Activated naive CD8-positive, alpha-beta T cell treated with anti-CD3 and anti-CD28 coated beads, Interleukin-2, amount 50 U/mL, for 24 hours (primary cell): Measurements from ENCODE around the gene PPP1R3F.
"Not testable (repeated sequence)": the region's sequence is repeated elsewhere in the genome, so short reads cannot be mapped to it uniquely, and the experiment has no call there.

Source experiments
- ATAC-seq: fragments of 150-1000 bp; cut with Tn5 transposase; one replicate; pipeline ENCODE4 v1.10.0; 2021
- DNase-seq: peaks from one replicate; pipeline ENCODE4 v3.0.0; 2021
- H3K27ac Mint-ChIP-seq: one replicate; pipeline ENCODE4 v1.8.0; 2021; ENCODE audit warnings: mild to moderate bottlenecking, mixed read lengths
- H3K27me3 Mint-ChIP-seq: one replicate; pipeline ENCODE4 v1.8.0; 2021; ENCODE audit warnings: mixed read lengths
- H3K36me3 Mint-ChIP-seq: one replicate; pipeline ENCODE4 v1.8.0; 2021; ENCODE audit warnings: low read depth, mixed read lengths
- H3K4me1 Mint-ChIP-seq: one replicate; pipeline ENCODE4 v1.8.0; 2021; ENCODE audit warnings: mixed read lengths
- H3K4me3 Mint-ChIP-seq: one replicate; pipeline ENCODE4 v1.8.0; 2021; ENCODE audit warnings: mild to moderate bottlenecking, moderate library complexity, mixed read lengths
- H3K9me3 Mint-ChIP-seq: one replicate; pipeline ENCODE4 v1.8.0; 2021; ENCODE audit warnings: mixed read lengths

PPP1R3F gene

DNA sequence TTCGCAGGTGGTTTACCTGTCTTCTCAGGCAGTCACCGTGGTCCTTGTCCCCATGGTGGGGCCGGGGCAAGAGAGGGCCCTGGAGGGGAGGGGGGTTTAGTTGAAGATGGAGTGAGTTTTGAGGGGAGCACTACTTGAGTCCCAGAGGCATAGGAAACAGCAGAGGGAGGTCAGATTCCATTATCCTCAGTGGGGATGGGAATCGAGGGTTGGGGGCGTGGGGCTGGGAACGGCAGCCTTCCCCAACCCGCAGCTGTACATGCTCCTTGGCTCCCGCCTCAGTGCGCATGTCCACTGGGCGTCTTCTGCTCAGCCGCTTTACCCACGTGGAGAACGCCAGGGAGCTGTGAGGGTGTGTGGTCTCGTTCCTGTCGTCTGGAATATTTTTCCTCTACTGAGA, 33.8 kb downstream of the PPP1R3F start, which contains the start of gene GAGE10:
GAGE10 (plus strand) TSS at position 301 of the 400 bp plus-strand sequence. CDS start 1,214 bp downstream, outside the sequence.
- Mint-ChIP-seq H3K27me3 (no peaks in the 10 kb centered on the region), H3K4me3 (no peak within 1 kb of the TSS), H3K4me1 (no peaks in the 10 kb centered on the region), H3K9me3 (no peaks in the 10 kb centered on the region), H3K27ac (no peak within 1 kb of the TSS), H3K36me3 (no peaks in the 10 kb centered on the region)
- ATAC-seq (no peak), DNase-seq (no peak)

GRCh38 chrX:49307775-49308174, 38.2 kb downstream of the PPP1R3F start:
- H3K4me1 Mint-ChIP-seq = peaks cover 18% of the 10 kb centered on the region
- not testable (repeated sequence) for DNase-seq, H3K9me3 Mint-ChIP-seq, ATAC-seq, H3K4me3 Mint-ChIP-seq, H3K27ac Mint-ChIP-seq, H3K36me3 Mint-ChIP-seq, H3K27me3 Mint-ChIP-seq

DNA sequence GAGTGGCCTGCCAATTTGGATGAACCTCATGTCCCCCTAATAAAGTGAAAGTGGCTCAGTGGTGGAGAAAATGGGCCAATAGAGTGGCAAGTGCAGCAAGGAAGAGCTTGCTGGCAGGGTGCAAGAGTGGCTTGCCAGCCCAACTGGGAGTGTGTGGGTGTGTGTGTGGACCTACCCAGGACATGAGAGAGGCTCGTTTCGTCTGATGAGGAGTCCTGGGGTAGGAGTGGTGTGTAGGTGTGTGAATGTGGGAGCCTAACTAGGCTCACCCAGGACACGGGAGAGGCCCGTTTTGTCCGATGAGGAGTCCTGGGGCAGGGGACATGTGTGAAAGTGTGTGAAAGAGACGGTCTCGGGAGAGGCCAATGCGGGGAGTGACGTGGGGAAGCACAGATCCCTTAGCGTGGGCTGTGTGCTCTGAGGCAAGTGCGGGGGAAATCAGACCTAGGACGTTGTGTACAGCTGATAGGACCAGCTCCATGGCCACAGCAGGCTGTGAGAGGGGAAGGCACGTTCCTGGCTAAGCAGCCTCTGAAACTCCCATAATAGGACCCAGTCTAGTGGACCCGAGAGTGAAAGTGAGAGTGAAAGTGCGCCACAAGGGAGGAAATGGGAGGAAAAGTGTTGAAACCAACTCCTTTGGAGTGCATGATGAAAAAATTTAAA, 39.1 kb downstream of the PPP1R3F start:
- Mint-ChIP-seq H3K9me3 (no peaks in the 10 kb centered on the region), H3K4me1 (peaks cover 18% of the 10 kb centered on the region), H3K36me3 (no peaks in the 10 kb centered on the region), H3K27ac (peak overlapping the region; percentile 91), H3K4me3 (peak overlapping the region; percentile 78), H3K27me3 (no peaks in the 10 kb centered on the region)
- DNase-seq = peak; percentile 29
- peak; percentile 77 for ATAC-seq

GRCh38 chrX:49309401-49309981, 39.9 kb downstream of the PPP1R3F start:
- Mint-ChIP-seq H3K4me1 (peaks cover 18% of the 10 kb centered on the region), H3K9me3 (no peaks in the 10 kb centered on the region), H3K27ac (peak overlapping the region; percentile 91), H3K27me3 (no peaks in the 10 kb centered on the region), H3K36me3 (no peaks in the 10 kb centered on the region), H3K4me3 (peak overlapping the region; percentile 78)
- ATAC-seq = peak; percentile 43
- no peak for DNase-seq

- Mint-ChIP-seq H3K4me3 (no peak overlapping the region), H3K4me1 (peaks cover 18% of the 10 kb centered on the region), H3K36me3 (no peaks in the 10 kb centered on the region), H3K27me3 (no peaks in the 10 kb centered on the region), H3K27ac (no peak overlapping the region), H3K9me3 (no peaks in the 10 kb centered on the region)
- ATAC-seq = no peak
- no peak for DNase-seq
Measured at GRCh38 chrX:49310371-49310770, 40.8 kb downstream of the PPP1R3F start.

DNA sequence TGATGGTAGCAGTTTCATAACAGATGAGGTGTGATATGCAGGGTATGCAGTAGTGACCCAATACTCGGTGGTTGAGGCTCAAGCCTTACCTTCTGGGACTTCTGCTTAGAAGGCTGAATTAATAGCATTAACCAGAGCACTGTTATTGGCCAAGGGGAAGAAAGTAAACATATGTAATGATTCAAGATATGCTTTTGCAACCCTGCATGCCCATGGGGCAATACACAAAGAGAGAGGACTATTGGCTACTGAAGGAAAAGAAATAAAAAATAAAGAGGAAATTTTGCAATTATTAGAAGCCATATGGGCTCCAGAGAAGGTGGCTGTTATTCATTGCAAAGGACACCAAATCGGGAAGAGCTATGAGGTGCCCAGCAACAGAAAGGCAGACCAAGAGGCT, 42.6 kb downstream of the PPP1R3F start:
- Mint-ChIP-seq H3K27me3 (no peaks in the 10 kb centered on the region), H3K4me1 (peaks cover 18% of the 10 kb centered on the region), H3K9me3 (no peaks in the 10 kb centered on the region), H3K27ac (no peak overlapping the region), H3K4me3 (no peak overlapping the region), H3K36me3 (no peaks in the 10 kb centered on the region)
- ATAC-seq (no peak), DNase-seq (no peak)

DNA sequence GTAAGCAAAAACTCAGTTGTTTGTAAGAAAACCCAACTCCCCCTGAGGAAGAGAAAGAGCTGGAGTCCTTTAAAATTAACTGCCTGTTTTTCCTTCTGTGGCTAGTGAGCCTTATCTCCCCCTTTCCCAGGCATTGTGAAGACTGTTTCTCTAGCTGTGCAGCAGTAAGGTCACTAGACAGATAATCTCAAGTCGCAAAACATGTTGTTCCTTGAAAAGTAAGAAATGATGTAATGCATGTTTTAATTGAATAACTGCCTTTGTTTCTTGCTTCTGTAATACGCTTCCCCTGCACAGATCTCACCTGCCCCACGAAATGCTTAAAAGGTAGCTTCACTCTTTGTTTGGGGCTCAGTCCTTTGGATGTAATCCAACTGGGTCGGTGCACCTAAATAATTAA, 46.5 kb downstream of the PPP1R3F start:
- Mint-ChIP-seq H3K36me3 (no peaks in the 10 kb centered on the region), H3K4me3 (no peak overlapping the region), H3K27me3 (no peaks in the 10 kb centered on the region), H3K4me1 (no peaks in the 10 kb centered on the region), H3K27ac (no peak overlapping the region), H3K9me3 (no peaks in the 10 kb centered on the region)
- DNase-seq = no peak
- ATAC-seq = no peak

DNA sequence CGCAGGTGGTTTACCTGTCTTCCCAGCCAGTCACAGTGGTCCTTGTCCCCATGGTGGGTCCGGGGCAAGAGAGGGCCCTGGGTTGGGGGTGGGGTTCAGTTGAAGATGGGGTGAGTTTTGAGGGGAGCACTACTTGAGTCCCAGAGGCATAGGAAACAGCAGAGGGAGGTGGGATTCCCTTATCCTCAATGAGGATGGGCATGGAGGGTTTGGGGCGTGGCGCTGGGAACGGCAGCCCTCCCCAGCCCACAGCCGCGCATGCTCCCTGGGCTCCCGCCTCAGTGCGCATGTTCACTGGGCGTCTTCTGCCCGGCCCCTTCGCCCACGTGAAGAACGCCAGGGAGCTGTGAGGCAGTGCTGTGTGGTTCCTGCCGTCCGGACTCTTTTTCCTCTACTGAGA, 52.1 kb downstream of the PPP1R3F start, which contains the start of gene GAGE12J:
GAGE12J (plus strand) TSS at position 301 of the 400 bp plus-strand sequence. CDS start 1,157 bp downstream, outside the sequence.
- not testable (repeated sequence) for ATAC-seq, H3K4me1 Mint-ChIP-seq, H3K4me3 Mint-ChIP-seq, H3K9me3 Mint-ChIP-seq, H3K27me3 Mint-ChIP-seq, H3K36me3 Mint-ChIP-seq, DNase-seq, H3K27ac Mint-ChIP-seq

DNA sequence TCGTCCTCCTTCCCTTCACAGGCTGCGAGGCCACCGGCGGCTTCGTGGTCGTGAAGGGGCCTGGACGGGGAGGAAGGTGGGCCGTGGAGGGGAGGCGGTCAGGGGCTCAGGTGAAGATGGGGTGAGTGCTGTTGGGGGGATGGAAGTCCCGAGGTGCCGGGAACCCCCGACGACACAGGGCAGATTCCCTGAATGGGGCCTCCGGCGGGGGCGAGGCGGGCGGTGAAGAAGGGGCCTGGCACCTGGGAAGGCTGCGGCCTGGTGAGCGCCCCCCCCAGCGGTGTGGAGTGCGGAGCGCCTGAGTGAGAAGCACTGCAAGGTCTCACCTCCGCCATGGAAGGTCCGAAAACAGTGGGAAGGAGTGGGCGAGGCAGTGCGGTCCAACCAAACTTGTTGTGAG, 52.7 kb downstream of the PPP1R3F start:
- not testable (repeated sequence) for ATAC-seq, H3K4me3 Mint-ChIP-seq, H3K4me1 Mint-ChIP-seq, DNase-seq, H3K27me3 Mint-ChIP-seq, H3K27ac Mint-ChIP-seq, H3K36me3 Mint-ChIP-seq, H3K9me3 Mint-ChIP-seq

DNA sequence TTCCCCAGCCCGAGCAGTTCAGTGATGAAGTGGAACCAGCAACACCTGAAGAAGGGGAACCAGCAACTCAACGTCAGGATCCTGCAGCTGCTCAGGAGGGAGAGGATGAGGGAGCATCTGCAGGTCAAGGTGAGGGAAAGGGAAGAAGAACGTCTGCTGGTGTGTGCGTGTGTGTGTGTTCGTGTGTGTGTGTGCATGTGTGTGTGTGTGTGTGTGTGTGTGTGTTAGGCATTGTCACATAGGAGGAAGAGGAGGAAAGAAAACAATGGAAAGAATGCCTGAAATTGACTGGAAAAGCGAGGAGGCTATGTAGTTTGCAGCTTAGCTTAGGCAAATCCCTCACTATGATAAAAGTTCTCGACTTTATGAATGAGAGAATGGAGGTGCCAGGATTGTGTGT, 54.1 kb downstream of the PPP1R3F start:
- not testable (repeated sequence) for H3K27ac Mint-ChIP-seq, DNase-seq, H3K27me3 Mint-ChIP-seq, H3K9me3 Mint-ChIP-seq, H3K4me3 Mint-ChIP-seq, ATAC-seq, H3K4me1 Mint-ChIP-seq, H3K36me3 Mint-ChIP-seq

- H3K9me3 Mint-ChIP-seq, H3K4me3 Mint-ChIP-seq, ATAC-seq, DNase-seq, H3K27ac Mint-ChIP-seq, H3K36me3 Mint-ChIP-seq, H3K4me1 Mint-ChIP-seq, H3K27me3 Mint-ChIP-seq: not testable (repeated sequence)
Measured at GRCh38 chrX:49330421-49330820, 60.8 kb downstream of the PPP1R3F start.

DNA sequence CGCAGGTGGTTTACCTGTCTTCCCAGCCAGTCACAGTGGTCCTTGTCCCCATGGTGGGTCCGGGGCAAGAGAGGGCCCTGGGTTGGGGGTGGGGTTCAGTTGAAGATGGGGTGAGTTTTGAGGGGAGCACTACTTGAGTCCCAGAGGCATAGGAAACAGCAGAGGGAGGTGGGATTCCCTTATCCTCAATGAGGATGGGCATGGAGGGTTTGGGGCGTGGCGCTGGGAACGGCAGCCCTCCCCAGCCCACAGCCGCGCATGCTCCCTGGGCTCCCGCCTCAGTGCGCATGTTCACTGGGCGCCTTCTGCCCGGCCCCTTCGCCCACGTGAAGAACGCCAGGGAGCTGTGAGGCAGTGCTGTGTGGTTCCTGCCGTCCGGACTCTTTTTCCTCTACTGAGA, 61.7 kb downstream of the PPP1R3F start, which contains the start of gene GAGE13:
GAGE13 (plus strand) TSS at position 301 of the 400 bp plus-strand sequence. CDS start 1,156 bp downstream, outside the sequence.
- H3K36me3 Mint-ChIP-seq, H3K4me1 Mint-ChIP-seq, DNase-seq, H3K4me3 Mint-ChIP-seq, H3K27ac Mint-ChIP-seq, ATAC-seq, H3K9me3 Mint-ChIP-seq, H3K27me3 Mint-ChIP-seq: not testable (repeated sequence)

- not testable (repeated sequence) for DNase-seq, ATAC-seq, H3K4me3 Mint-ChIP-seq, H3K27me3 Mint-ChIP-seq, H3K4me1 Mint-ChIP-seq, H3K9me3 Mint-ChIP-seq, H3K27ac Mint-ChIP-seq, H3K36me3 Mint-ChIP-seq
Measured at GRCh38 chrX:49331841-49332240, 62.2 kb downstream of the PPP1R3F start.
